Smooth muscle cell (in vitro differentiated cells): Measurements from ENCODE around the gene INO80. TPM values are rescaled to one million over a fixed set of nuclear protein-coding genes. Genes with fewer than 3 reads are reported as not detected.

Experiments
- DNase-seq: peaks from one replicate; lab custom pipeline; 2025; ENCODE audit not compliant: unreplicated experiment; lab: John Stamatoyannopoulos, UW
- H2AFZ ChIP-seq: fragments of 200-600 bp; sonication (generic); 2 replicates; pipeline ENCODE4 v1.6.0; 2016; ENCODE audit warnings: antibody characterized with exemption, low read depth, mild to moderate bottlenecking
- H3F3A ChIP-seq: fragments of 200-600 bp; sonication (generic); 2 replicates; pipeline ENCODE4 v1.6.0; 2017; ENCODE audit warnings: antibody characterized with exemption, low read depth
- H3K27ac ChIP-seq: fragments of 200-600 bp; sonication (generic); 2 replicates; pipeline ENCODE4 v1.5.1; 2016; ENCODE audit warnings: low read depth, mild to moderate bottlenecking
- H3K27me3 ChIP-seq: fragments of 200-600 bp; sonication (generic); 2 replicates; pipeline ENCODE4 v1.6.1; 2016; ENCODE audit warnings: low read depth, mild to moderate bottlenecking
- H3K36me3 ChIP-seq: fragments of 200-600 bp; sonication (generic); 2 replicates; pipeline ENCODE4 v1.5.1; 2016; ENCODE audit warnings: low read depth
- H3K4me1 ChIP-seq: fragments of 200-600 bp; sonication (generic); 2 replicates; pipeline ENCODE4 v1.5.1; 2016; ENCODE audit warnings: low read depth
- H3K4me2 ChIP-seq: fragments of 200-600 bp; sonication (generic); 2 replicates; pipeline ENCODE4 v1.6.0; 2016; ENCODE audit warnings: mild to moderate bottlenecking
- H3K4me3 ChIP-seq: fragments of 200-600 bp; sonication (generic); 2 replicates; pipeline ENCODE4 v1.5.1; 2016; ENCODE audit warnings: mild to moderate bottlenecking
- H3K79me2 ChIP-seq: fragments of 200-600 bp; sonication (generic); 2 replicates; pipeline ENCODE4 v1.6.0; 2016; ENCODE audit warnings: low read depth, mild to moderate bottlenecking
- H3K9ac ChIP-seq: fragments of 200-600 bp; sonication (generic); 2 replicates; pipeline ENCODE4 v1.6.0; 2016; ENCODE audit warnings: low read depth
- H3K9me3 ChIP-seq: fragments of 200-600 bp; sonication (generic); replicated peaks from 2 replicates; pipeline ENCODE4 v1.5.1; 2016; ENCODE audit warnings: low read depth
- H4K20me1 ChIP-seq: fragments of 200-600 bp; sonication (generic); 2 replicates; pipeline ENCODE4 v1.6.0; 2016; ENCODE audit warnings: low read depth
- CTCF ChIP-seq: fragments of 200-600 bp; sonication (generic); IDR thresholded peaks from 2 replicates; pipeline ENCODE4 v1.5.1; 2017; ENCODE audit warnings: borderline replicate concordance, mild to moderate bottlenecking, antibody characterized with exemption; ENCODE audit not compliant: insufficient read depth, poor library complexity, severe bottlenecking
- WGBS: methylation state at CpG from one replicate; pipeline ENCODE4 v1.1.7; 2016; ENCODE audit warnings: low lambda C conversion rate; 5-methylcytosine and 5-hydroxymethylcytosine counted together
- polyA plus RNA-seq: library from polyadenylated mRNA; unstranded; fragments of >200 nt; fragmentation: Nextera tagmentation; extraction: Ambion mirVana; gene quantifications from 2 replicates; pipeline ENCODE4 v1.2.1, GENCODE V29; 2016
- total RNA-seq: library from RNA; depleted of rRNA; stranded (reverse); fragments of >200 nt; gene quantifications from 2 replicates; pipeline ENCODE4 v1.2.3, GENCODE V29; 2014

INO80 gene
- total and polyA plus RNA-seq, 2 experiments from 2014 or later, result 4.4 to 8.3 TPM

GRCh38 chr15:40990080-40990479 lies 126.0 kb downstream of the INO80 start:
- H3K27me3 ChIP-seq, result no peaks in the 10 kb centered on the region
- peaks cover 16% of the 10 kb centered on the region for H3F3A ChIP-seq
- H3K27ac ChIP-seq, result no peak overlapping the region
- no peaks in the 10 kb centered on the region for H3K79me2 ChIP-seq
- H3K4me3 ChIP-seq, result no peak overlapping the region
- no peak overlapping the region for H3K9ac ChIP-seq
- H4K20me1 ChIP-seq, result peaks cover 17% of the 10 kb centered on the region
- H3K9me3 ChIP-seq, result no peaks in the 10 kb centered on the region
- H3K36me3 ChIP-seq, result peaks cover 8% of the 10 kb centered on the region
- peaks cover 6% of the 10 kb centered on the region for H3K4me1 ChIP-seq
- no peak for TF ChIP-seq CTCF
- no peak overlapping the region for H3K4me2 ChIP-seq
- H2AFZ ChIP-seq, result no peak overlapping the region
- DNase-seq, result no peak

GRCh38 chr15:40988156-40988555 lies 127.9 kb downstream of the INO80 start:
- H3K4me3 ChIP-seq, result no peak overlapping the region
- WGBS, result 98% methylated on average over 4 of the region's 4 CpGs
- no peak for TF ChIP-seq CTCF
- no peaks in the 10 kb centered on the region for H3K27me3 ChIP-seq
- H3K4me2 ChIP-seq, result no peak overlapping the region
- no peak overlapping the region for H2AFZ ChIP-seq
- H3K36me3 ChIP-seq, result peaks cover 15% of the 10 kb centered on the region
- DNase-seq, result no peak
- no peak overlapping the region for H3K9ac ChIP-seq
- H3K4me1 ChIP-seq, result peaks cover 6% of the 10 kb centered on the region
- H3K27ac ChIP-seq, result no peak overlapping the region
- H4K20me1 ChIP-seq, result peaks cover 17% of the 10 kb centered on the region
- no peaks in the 10 kb centered on the region for H3K9me3 ChIP-seq
- no peaks in the 10 kb centered on the region for H3K79me2 ChIP-seq
- H3F3A ChIP-seq, result peaks cover 12% of the 10 kb centered on the region

GRCh38 chr15:40986820-40987219 lies 129.3 kb downstream of the INO80 start:
- Histone ChIP-seq H3F3A (peaks cover under 1% of the 10 kb centered on the region), H3K79me2 (no peaks in the 10 kb centered on the region), H4K20me1 (peaks cover 4% of the 10 kb centered on the region), H3K27me3 (no peaks in the 10 kb centered on the region), H3K4me1 (peaks cover 6% of the 10 kb centered on the region), H3K4me3 (no peak overlapping the region), H3K4me2 (no peak overlapping the region), H2AFZ (no peak overlapping the region), H3K27ac (no peak overlapping the region), H3K9me3 (no peaks in the 10 kb centered on the region), H3K9ac (no peak overlapping the region), H3K36me3 (peaks cover 21% of the 10 kb centered on the region)
- no peak for TF ChIP-seq CTCF
- DNase-seq, result no peak
- WGBS, result 95% methylated on average over 7 of the region's 7 CpGs

- H3K36me3 ChIP-seq, result peaks cover 21% of the 10 kb centered on the region
- H3K9me3 ChIP-seq, result no peaks in the 10 kb centered on the region
- peaks cover 4% of the 10 kb centered on the region for H4K20me1 ChIP-seq
- no peak for TF ChIP-seq CTCF
- 68% methylated on average over 6 of the region's 6 CpGs for WGBS
- no peaks in the 10 kb centered on the region for H3F3A ChIP-seq
- no peaks in the 10 kb centered on the region for H3K27me3 ChIP-seq
- H3K4me3 ChIP-seq, result no peak overlapping the region
- no peaks in the 10 kb centered on the region for H3K4me1 ChIP-seq
- no peaks in the 10 kb centered on the region for H3K79me2 ChIP-seq
- peak overlapping the region; percentile 86 for H3K27ac ChIP-seq
- no peak overlapping the region for H2AFZ ChIP-seq
- peak overlapping the region; percentile 52 for H3K9ac ChIP-seq
- DNase-seq, result no peak
- H3K4me2 ChIP-seq, result no peak overlapping the region
Observed at GRCh38 chr15:40985541-40986330, 130.3 kb downstream of the INO80 start.
